OCI-LY1 (cell line): ENCODE results near the gene VMP1.
"Not testable (repeated sequence)": the region's sequence is repeated elsewhere in the genome, so short reads cannot be mapped to it uniquely, and the experiment has no call there.

Experiments
- H2AFZ ChIP-seq: fragments of 200-600 bp; sonication (generic), shearing (Covaris generic); 2 replicates; pipeline ENCODE4 v1.6.0; 2014; ENCODE audit warnings: antibody characterized with exemption, mild to moderate bottlenecking, low read length
- H3F3A ChIP-seq: fragments of 200-600 bp; sonication (generic), shearing (Covaris generic); 2 replicates; pipeline ENCODE4 v1.6.0; 2014; ENCODE audit warnings: mild to moderate bottlenecking, antibody characterized with exemption, low read length, moderate library complexity; ENCODE audit not compliant: insufficient read depth
- H3K27ac ChIP-seq: fragments of 200-600 bp; sonication (generic); 2 replicates; pipeline ENCODE4 v1.5.1; 2014; ENCODE audit warnings: low read length, mixed run types, mild to moderate bottlenecking, low read depth; ENCODE audit not compliant: poor library complexity, severe bottlenecking
- H3K27me3 ChIP-seq: fragments of 200-600 bp; sonication (generic); 2 replicates; pipeline ENCODE4 v1.6.0; 2014; ENCODE audit warnings: antibody characterized with exemption, mild to moderate bottlenecking, low read length, moderate library complexity; ENCODE audit not compliant: insufficient read depth
- H3K36me3 ChIP-seq: fragments of 200-600 bp; sonication (generic); 2 replicates; pipeline ENCODE4 v1.6.1; 2014; ENCODE audit warnings: mild to moderate bottlenecking, antibody characterized with exemption, low read length, moderate library complexity, mixed read lengths; ENCODE audit not compliant: insufficient read depth
- H3K4me1 ChIP-seq: fragments of 200-600 bp; sonication (generic); 2 replicates; pipeline ENCODE4 v1.5.1; 2014; ENCODE audit warnings: mild to moderate bottlenecking, low read length, moderate library complexity; ENCODE audit not compliant: insufficient read depth, severe bottlenecking
- H3K4me2 ChIP-seq: fragments of 200-600 bp; sonication (generic), shearing (Covaris generic); 2 replicates; pipeline ENCODE4 v1.6.1; 2014; ENCODE audit warnings: low read length
- H3K4me3 ChIP-seq: fragments of 200-600 bp; sonication (generic); 2 replicates; pipeline ENCODE4 v1.5.1; 2014; ENCODE audit warnings: low read length, low read depth, mild to moderate bottlenecking, mixed read lengths; ENCODE audit not compliant: poor library complexity, severe bottlenecking
- H3K79me2 ChIP-seq: fragments of 200-600 bp; shearing (Covaris generic); 2 replicates; pipeline ENCODE4 v1.6.1; 2016; ENCODE audit warnings: mixed run types, low read length, mixed read lengths; ENCODE audit not compliant: insufficient read depth
- H3K9ac ChIP-seq: fragments of 200-600 bp; sonication (generic), shearing (Covaris generic); 2 replicates; pipeline ENCODE4 v1.6.1; 2014; ENCODE audit warnings: mild to moderate bottlenecking, low read length, mixed read lengths
- H3K9me2 ChIP-seq: fragments of 200-600 bp; sonication (generic), shearing (Covaris generic); 2 replicates; pipeline ENCODE4 v1.6.1; 2014; ENCODE audit warnings: low read depth, mild to moderate bottlenecking, low read length, mixed read lengths
- H3K9me3 ChIP-seq: fragments of 200-600 bp; shearing (Covaris generic); 2 replicates; pipeline ENCODE4 v1.6.1; 2014; ENCODE audit warnings: low read length, mixed read lengths
- H4K20me1 ChIP-seq: fragments of 200-600 bp; sonication (generic), shearing (Covaris generic); 2 replicates; pipeline ENCODE4 v1.6.0; 2016; ENCODE audit warnings: mild to moderate bottlenecking, low read length; ENCODE audit not compliant: insufficient read depth
- CTCF ChIP-seq: fragments of 200-600 bp; sonication (generic), shearing (Covaris generic); IDR thresholded peaks from 2 replicates; pipeline ENCODE4 v1.5.1; 2017; ENCODE audit warnings: mild to moderate bottlenecking, antibody characterized with exemption, low read length, moderate library complexity, mixed read lengths
- EZH2 ChIP-seq: fragments of 200-600 bp; sonication (generic), shearing (Covaris generic); IDR thresholded peaks from 2 replicates; pipeline ENCODE4 v1.8.0; 2017; ENCODE audit warnings: borderline replicate concordance, mixed run types, mild to moderate bottlenecking, antibody characterized with exemption, low read length, moderate library complexity, mixed read lengths

Gene VMP1

DNA sequence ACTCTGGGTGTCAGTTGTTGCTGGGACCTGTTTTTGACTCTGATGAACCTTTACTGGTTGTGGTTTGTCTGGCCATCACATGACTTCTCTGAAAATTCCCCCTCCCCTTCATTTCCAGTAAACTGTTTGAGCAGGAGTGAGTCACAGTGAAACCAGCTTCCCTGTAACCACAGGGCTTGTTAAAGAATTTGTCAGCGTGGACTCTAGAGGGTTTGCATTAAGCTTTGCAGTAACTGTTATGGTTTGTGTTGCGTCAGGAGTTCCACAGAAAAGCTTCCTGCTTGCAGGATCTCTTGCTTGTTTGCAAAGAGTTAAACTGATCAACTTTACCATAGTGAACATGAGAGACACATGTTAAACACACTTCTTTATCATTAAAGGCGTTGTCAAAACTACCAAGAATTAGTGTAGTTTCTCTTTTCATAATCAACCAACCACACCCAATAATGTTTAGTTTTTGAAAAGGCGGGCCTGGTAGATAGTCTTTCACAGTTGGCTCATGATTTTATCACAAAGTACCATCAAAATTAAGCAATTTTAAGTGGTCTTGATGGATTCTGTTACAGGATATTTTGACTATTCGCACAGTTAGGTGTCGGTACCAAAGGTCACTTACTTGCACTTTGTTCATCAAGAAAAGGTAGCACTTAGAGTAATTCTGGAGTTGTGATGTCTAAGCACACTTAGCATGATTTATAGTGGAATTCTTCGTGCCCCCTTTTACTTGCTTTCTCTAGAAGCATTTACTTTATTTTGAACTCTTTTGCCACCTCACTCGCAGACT lies 79.3 kb downstream of the VMP1 start:
- Histone ChIP-seq H3K4me1 (peaks cover 47% of the 10 kb centered on the region), H3K9me3 (no peaks in the 10 kb centered on the region), H4K20me1 (no peaks in the 10 kb centered on the region), H3K4me2 (peak overlapping the region; percentile 69), H3K9ac (peak overlapping the region; percentile 10), H3K79me2 (no peaks in the 10 kb centered on the region), H3K4me3 (peak overlapping the region; percentile 32), H3K27me3 (no peaks in the 10 kb centered on the region), H3K36me3 (peaks cover 4% of the 10 kb centered on the region; the same call in 1 of the 2 replicates), H2AFZ (no peak overlapping the region), H3K27ac (peak overlapping the region; percentile 86), H3F3A (no peaks in the 10 kb centered on the region), H3K9me2 (no peaks in the 10 kb centered on the region)
- TF ChIP-seq CTCF: no peak
- no peak for TF ChIP-seq EZH2

DNA sequence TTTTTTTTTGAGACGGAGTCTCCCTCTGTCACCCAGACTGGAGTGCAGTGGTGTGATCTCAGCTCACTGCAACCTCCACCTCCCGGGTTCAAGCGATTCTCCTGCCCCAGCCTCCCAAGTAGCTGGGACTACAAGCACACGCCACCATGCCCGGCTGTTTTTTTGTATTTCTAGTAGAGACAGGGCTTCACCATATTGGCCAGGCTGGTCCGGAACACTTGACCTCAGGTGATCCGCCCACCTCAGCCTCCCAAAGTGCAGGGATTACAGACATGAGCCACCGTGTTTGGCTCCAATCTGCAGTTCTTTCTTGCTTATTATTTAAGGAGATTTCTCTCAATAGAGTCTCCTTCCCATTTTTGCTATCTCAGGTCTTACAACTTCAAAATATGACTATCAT lies 82.4 kb downstream of the VMP1 start:
- not testable (repeated sequence) for H2AFZ ChIP-seq, H3K4me2 ChIP-seq, H3K4me3 ChIP-seq, H4K20me1 ChIP-seq, H3K79me2 ChIP-seq, H3K36me3 ChIP-seq, H3K9me2 ChIP-seq, H3K27ac ChIP-seq, H3F3A ChIP-seq, H3K9me3 ChIP-seq, H3K27me3 ChIP-seq, H3K9ac ChIP-seq
- peaks cover 27% of the 10 kb centered on the region for H3K4me1 ChIP-seq

DNA sequence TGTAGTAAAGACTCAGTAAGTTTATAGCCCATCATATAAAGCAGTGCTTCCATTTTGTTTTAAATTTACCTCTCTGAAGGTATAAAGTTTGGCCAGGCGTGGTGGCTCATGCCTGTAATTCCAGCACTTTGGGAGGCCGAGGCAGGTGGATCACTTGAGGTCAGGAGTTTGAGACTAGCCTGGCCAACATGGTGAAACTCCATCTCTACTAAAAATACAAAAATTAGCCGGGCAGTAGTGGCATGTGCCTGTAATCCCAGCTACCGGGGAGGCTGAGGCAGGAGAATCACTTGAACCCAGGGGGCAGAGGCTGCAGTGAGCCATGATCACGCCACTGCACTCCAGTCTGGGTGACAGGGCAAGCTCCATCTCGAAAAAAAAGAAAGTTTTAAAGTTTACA lies 83.0 kb downstream of the VMP1 start:
- not testable (repeated sequence) for H3K9me3 ChIP-seq, H3K9me2 ChIP-seq, H3K27me3 ChIP-seq, H3K36me3 ChIP-seq, H4K20me1 ChIP-seq, H3K79me2 ChIP-seq, H3F3A ChIP-seq, H3K9ac ChIP-seq, H3K4me2 ChIP-seq, H3K4me3 ChIP-seq, H3K27ac ChIP-seq, H2AFZ ChIP-seq
- H3K4me1 ChIP-seq: peaks cover 21% of the 10 kb centered on the region

DNA sequence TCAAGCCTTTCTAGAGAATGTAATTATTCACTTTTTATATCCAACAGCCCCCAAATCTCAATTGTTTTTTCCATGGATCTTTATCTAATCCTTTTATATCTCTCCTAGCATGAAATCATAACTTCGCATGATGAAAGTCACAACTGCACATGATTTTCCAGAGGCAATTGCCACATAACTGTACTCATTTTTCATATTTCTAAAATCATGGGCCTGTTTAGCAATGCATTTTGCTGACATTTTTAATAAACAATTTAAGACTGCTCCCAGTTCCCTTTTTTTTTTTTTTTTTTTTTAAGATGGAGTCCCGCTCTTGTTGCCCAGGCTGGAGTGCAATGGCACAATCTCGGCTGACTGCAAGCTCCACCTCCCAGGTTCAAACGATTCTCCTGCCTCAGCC lies 83.5 kb downstream of the VMP1 start:
- H3F3A ChIP-seq: no peaks in the 10 kb centered on the region
- no peak overlapping the region for H2AFZ ChIP-seq
- H3K4me1 ChIP-seq: peaks cover 17% of the 10 kb centered on the region
- no peak overlapping the region for H3K4me3 ChIP-seq
- no peak overlapping the region for H3K4me2 ChIP-seq
- H3K36me3 ChIP-seq: no peaks in the 10 kb centered on the region
- H3K9me3 ChIP-seq: no peaks in the 10 kb centered on the region
- H4K20me1 ChIP-seq: no peaks in the 10 kb centered on the region
- H3K27me3 ChIP-seq: no peaks in the 10 kb centered on the region
- no peaks in the 10 kb centered on the region for H3K9me2 ChIP-seq
- no peaks in the 10 kb centered on the region for H3K79me2 ChIP-seq
- H3K27ac ChIP-seq: no peak overlapping the region
- H3K9ac ChIP-seq: no peak overlapping the region
- no peak for TF ChIP-seq EZH2
- TF ChIP-seq CTCF: no peak
